Brain microvascular endothelial cell (primary cell): ENCODE measurements around the gene PREB.

Experiments used
- DNase-seq: peaks from one replicate; pipeline ENCODE4 v3.0.0-alpha.2; 2020
- H3K27ac ChIP-seq: fragments of 250-450 bp; sonication (Bioruptor Pico); 2 replicates; pipeline ENCODE4 v1.5.1; 2020; ENCODE audit warnings: mild to moderate bottlenecking, moderate library complexity
- H3K27me3 ChIP-seq: fragments of 250-450 bp; sonication (Bioruptor Pico); replicated peaks from 2 replicates; pipeline ENCODE4 v1.5.1; 2020; ENCODE audit warnings: mild to moderate bottlenecking
- H3K36me3 ChIP-seq: fragments of 250-450 bp; sonication (Bioruptor Pico); replicated peaks from 2 replicates; pipeline ENCODE4 v1.5.1; 2020; ENCODE audit warnings: mild to moderate bottlenecking
- H3K4me3 ChIP-seq: 2 replicates; pipeline ENCODE4 v1.5.1; 2011; ENCODE audit warnings: low read depth, mild to moderate bottlenecking, control low read depth, low read length, moderate library complexity
- CTCF ChIP-seq: IDR thresholded peaks from 2 replicates; pipeline ENCODE4 v1.5.1; 2011; ENCODE audit warnings: low read depth, mild to moderate bottlenecking, moderate library complexity, low read length, control low read depth, inconsistent platforms; ENCODE audit errors: missing control alignments
- in situ Hi-C: cut with HindIII; loops from 2 replicates; pipeline ENCODE4 v1.10.0; 2017; ENCODE audit warnings: low sequenced_read_pairs, low pct_ligation_motif_present

Gene PREB

GRCh38 chr2:27139310-27139709 lies 4.9 kb upstream of the PREB start, which contains the start of gene PRR30:
PRR30 (minus strand) TSS chr2:27139410; CDS start chr2:27138329, 1,081 bp downstream.
- Histone ChIP-seq H3K27me3 (no peaks in the 10 kb centered on the region), H3K4me3 (no peak within 1 kb of the TSS), H3K36me3 (no peaks in the 10 kb centered on the region), H3K27ac (no peak within 1 kb of the TSS)
- TF ChIP-seq CTCF, result no peak
- in situ Hi-C loops, result no loop called here
- DNase-seq, result no peak

DNA sequence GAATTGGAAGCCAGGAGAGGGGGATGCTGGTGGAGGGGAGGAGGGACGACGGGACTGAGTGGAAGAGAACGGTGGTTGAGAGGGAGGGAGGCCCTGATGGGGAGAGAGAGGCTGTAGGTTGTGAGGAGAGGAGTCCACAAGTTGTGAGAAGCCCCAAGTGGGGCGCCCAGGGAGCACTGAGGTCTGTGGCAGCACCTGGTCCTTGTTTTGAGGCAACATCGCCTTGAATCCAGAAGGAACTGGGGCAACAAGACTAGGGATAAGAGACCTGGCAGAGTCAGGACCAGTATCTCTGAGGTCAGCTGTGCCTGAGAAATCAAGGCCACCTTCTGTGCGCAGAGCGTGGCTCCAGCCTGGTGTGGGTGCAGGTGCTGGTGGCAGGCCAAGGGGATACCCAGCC lies 3.7 kb upstream of the PREB start:
- Histone ChIP-seq H3K27me3 (no peaks in the 10 kb centered on the region), H3K4me3 (no peak overlapping the region), H3K36me3 (no peaks in the 10 kb centered on the region), H3K27ac (no peak overlapping the region)
- in situ Hi-C loops, result no loop called here
- DNase-seq, result no peak
- TF ChIP-seq CTCF, result no peak

- no peak overlapping the region for H3K4me3 ChIP-seq
- H3K27me3 ChIP-seq, result no peaks in the 10 kb centered on the region
- DNase-seq, result no peak
- TF ChIP-seq CTCF, result no peak
- no peaks in the 10 kb centered on the region for H3K36me3 ChIP-seq
- in situ Hi-C loops, result no loop called here
- no peak overlapping the region for H3K27ac ChIP-seq
These were observed 3.0 kb upstream of the PREB start for GRCh38 chr2:27137322-27137935.

DNA sequence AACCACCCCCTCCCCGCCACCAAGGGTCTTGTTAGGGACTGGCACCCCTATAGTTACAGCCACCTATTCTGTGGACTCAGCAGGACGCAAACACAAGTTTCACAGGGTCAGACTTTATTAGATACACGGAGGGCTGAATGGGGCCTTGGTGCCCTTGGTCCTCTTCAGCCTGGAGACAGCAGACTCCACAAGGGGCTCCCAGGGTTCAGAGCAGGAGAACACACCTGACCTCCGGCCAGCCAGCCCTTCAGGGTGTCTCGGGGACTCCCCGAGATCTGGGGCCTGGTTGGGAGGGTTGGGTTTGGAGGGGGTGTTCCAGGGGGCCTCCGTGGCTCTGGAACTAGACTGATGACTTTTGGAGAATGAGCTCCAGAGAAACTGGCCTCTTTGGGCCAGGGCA lies 2.3 kb upstream of the PREB start:
- no peak for DNase-seq
- Histone ChIP-seq H3K4me3 (no peak overlapping the region), H3K27ac (no peak overlapping the region), H3K27me3 (no peaks in the 10 kb centered on the region), H3K36me3 (peaks cover 1% of the 10 kb centered on the region)
- no peak for TF ChIP-seq CTCF
- in situ Hi-C loops, result no loop called here

DNA sequence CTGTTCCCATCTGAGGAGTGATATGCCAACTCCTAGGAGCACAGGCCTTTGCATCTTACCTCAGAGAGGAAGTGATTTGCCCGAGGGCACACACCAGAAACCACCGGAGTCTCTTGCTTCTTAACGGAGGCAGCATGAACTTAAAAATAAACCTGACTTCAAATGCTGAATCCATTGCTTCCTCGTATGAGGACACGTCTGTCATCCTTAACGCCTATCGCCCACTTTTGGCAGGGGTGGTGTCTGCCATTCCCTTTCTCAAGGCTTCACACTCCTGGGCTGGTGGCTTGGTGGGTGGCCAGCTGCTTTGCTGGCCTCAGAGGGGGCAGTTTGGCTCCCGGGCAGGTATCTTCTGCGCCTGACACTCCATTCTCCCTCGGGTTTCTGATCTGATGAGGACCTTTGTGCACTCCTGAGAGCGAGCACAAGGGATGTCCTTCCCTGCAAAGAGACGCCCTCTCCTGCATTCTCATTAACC lies 1.1 kb upstream of the PREB start:
- no peaks in the 10 kb centered on the region for H3K27me3 ChIP-seq
- in situ Hi-C loops, result no loop called here
- no peak for TF ChIP-seq CTCF

GRCh38 chr2:27134781-27135477 lies 493 bp upstream of the PREB start:
- H3K27ac ChIP-seq, result no peak overlapping the region
- TF ChIP-seq CTCF, result no peak
- H3K4me3 ChIP-seq, result peak overlapping the region; percentile 31
- no peak for DNase-seq
- in situ Hi-C loops, result no loop called here
- H3K36me3 ChIP-seq, result peaks cover 15% of the 10 kb centered on the region
- H3K27me3 ChIP-seq, result no peaks in the 10 kb centered on the region

More for the DNA sequence above, 1.1 kb upstream of the PREB start:
- DNase-seq, result no peak
- peaks cover 12% of the 10 kb centered on the region for H3K36me3 ChIP-seq
- H3K27ac ChIP-seq, result no peak overlapping the region
- H3K4me3 ChIP-seq, result no peak overlapping the region
